ENCODE results near the gene C6orf136.
A peak's percentile ranks its signal among the peaks of the same experiment; 100 is the strongest.

- TF ChIP-seq, protein P1, sequence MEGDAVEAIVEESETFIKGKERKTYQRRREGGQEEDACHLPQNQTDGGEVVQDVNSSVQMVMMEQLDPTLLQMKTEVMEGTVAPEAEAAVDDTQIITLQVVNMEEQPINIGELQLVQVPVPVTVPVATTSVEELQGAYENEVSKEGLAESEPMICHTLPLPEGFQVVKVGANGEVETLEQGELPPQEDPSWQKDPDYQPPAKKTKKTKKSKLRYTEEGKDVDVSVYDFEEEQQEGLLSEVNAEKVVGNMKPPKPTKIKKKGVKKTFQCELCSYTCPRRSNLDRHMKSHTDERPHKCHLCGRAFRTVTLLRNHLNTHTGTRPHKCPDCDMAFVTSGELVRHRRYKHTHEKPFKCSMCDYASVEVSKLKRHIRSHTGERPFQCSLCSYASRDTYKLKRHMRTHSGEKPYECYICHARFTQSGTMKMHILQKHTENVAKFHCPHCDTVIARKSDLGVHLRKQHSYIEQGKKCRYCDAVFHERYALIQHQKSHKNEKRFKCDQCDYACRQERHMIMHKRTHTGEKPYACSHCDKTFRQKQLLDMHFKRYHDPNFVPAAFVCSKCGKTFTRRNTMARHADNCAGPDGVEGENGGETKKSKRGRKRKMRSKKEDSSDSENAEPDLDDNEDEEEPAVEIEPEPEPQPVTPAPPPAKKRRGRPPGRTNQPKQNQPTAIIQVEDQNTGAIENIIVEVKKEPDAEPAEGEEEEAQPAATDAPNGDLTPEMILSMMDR (IDR thresholded peaks at IDR 0.05): peak; percentile 28 to 72 (median 41)
- TF ChIP-seq POLR2A (IDR thresholded peaks at IDR 0.05) (peak in 1 of 2 donors; percentile 57), EP300 (IDR thresholded peaks at IDR 0.05) (peak; percentile 71 to 77)
Observed at GRCh38 chr6:30626484-30627366, 20.2 kb upstream of the C6orf136 start, which contains the start of gene ATAT1.

All from tibial nerve (tissue), 4 donors.